BJ (cell line): ENCODE data around the gene TKTL1. TPM values are rescaled to one million over a fixed set of nuclear protein-coding genes. Genes with fewer than 3 reads are reported as not detected.

Experiments used
- CTCF ChIA-PET: fragments of 350-600 bp; formaldehyde crosslinking; extraction: SDS; loops from one replicate; lab custom pipeline; 2021; ENCODE audit warnings: antibody characterized with exemption, inconsistent platforms; lab: Yijun Ruan, JAX
- POLR2A ChIA-PET: fragments of 300-600 bp; sonication (Branson Sonifier 250); formaldehyde crosslinking; extraction: SDS; loops from one replicate; lab custom pipeline; 2021; ENCODE audit warnings: antibody characterized with exemption; lab: Charles Lee
- DNase-seq: peaks from one replicate; pipeline ENCODE4 v3.0.0-alpha.2; 2011; ENCODE audit warnings: low read depth
- H3K27me3 ChIP-seq: 2 replicates; pipeline ENCODE4 v1.6.0; 2011; ENCODE audit warnings: low read length; ENCODE audit not compliant: control insufficient read depth, insufficient read depth
- H3K36me3 ChIP-seq: 2 replicates; pipeline ENCODE4 v1.5.1; 2011; ENCODE audit warnings: low read length; ENCODE audit not compliant: control insufficient read depth, insufficient read depth
- H3K4me3 ChIP-seq: 2 replicates; pipeline ENCODE4 v1.5.1; 2011; ENCODE audit warnings: low read depth, mild to moderate bottlenecking, control low read depth, low read length
- CTCF ChIP-seq: IDR thresholded peaks from 2 replicates; pipeline ENCODE4 v1.5.1; 2011; ENCODE audit warnings: low read depth, mild to moderate bottlenecking, control low read depth, inconsistent platforms, low read length, moderate library complexity; ENCODE audit not compliant: insufficient read depth
- polyA plus RNA-seq: library from polyadenylated mRNA; depleted of rRNA; stranded (reverse); fragments of >200 nt; gene quantifications from 2 replicates; pipeline ENCODE4 v1.2.3, GENCODE V29; 2011

TKTL1 gene
- polyA plus RNA-seq, 1 experiment: not detected

- Histone ChIP-seq H3K27me3 (no peaks in the 10 kb centered on the region), H3K4me3 (no peak overlapping the region), H3K36me3 (no peaks in the 10 kb centered on the region)
- no peak for TF ChIP-seq CTCF
- ChIA-PET CTCF (no interaction called here), POLR2A (no interaction called here)
- DNase-seq: no peak
Measured at GRCh38 chrX:154303476-154303875, 7.9 kb downstream of the TKTL1 start.

GRCh38 chrX:154304846-154305245 is 9.3 kb downstream of the TKTL1 start:
- Histone ChIP-seq H3K36me3 (no peaks in the 10 kb centered on the region), H3K27me3 (no peaks in the 10 kb centered on the region), H3K4me3 (no peak overlapping the region)
- no peak for TF ChIP-seq CTCF
- ChIA-PET POLR2A (no interaction called here), CTCF (interaction anchor here (0.9 kb wide), 1 partner anchor 13 kb away, joined by 3 read pairs; no protein-coding TSS in a partner anchor)
- no peak for DNase-seq

- Histone ChIP-seq H3K4me3 (no peak overlapping the region), H3K36me3 (no peaks in the 10 kb centered on the region), H3K27me3 (no peaks in the 10 kb centered on the region)
- TF ChIP-seq CTCF: no peak
- no peak for DNase-seq
- CTCF ChIA-PET: interaction anchor here (0.9 kb wide), 1 partner anchor 12 kb away, joined by 3 read pairs; no protein-coding TSS in a partner anchor
- POLR2A ChIA-PET: no interaction called here
Measured at GRCh38 chrX:154305541-154306205, 10.1 kb downstream of the TKTL1 start.

GRCh38 chrX:154307202-154307601 is 11.6 kb downstream of the TKTL1 start:
- CTCF ChIA-PET: interaction anchor here (0.9 kb wide), 2 partner anchors 8 to 293 kb away, joined by 3 read pairs; no protein-coding TSS in a partner anchor
- no peak for DNase-seq

More at GRCh38 chrX:154307202-154307601, 11.6 kb downstream of the TKTL1 start:
- TF ChIP-seq CTCF: no peak
- no peaks in the 10 kb centered on the region for H3K36me3 ChIP-seq
- POLR2A ChIA-PET: no interaction called here
- 0 out of 2 replicates have a peak, but pooled peaks cover 1% of the 10 kb centered on the region for H3K27me3 ChIP-seq
- H3K4me3 ChIP-seq: no peak overlapping the region
